GM12801 (cell line): ENCODE data around the gene ZNF532.

Experiments used
- CTCF ChIP-seq: IDR thresholded peaks from one replicate; pipeline ENCODE4 v1.5.1; 2011; ENCODE audit warnings: control low read depth; ENCODE audit not compliant: insufficient read length; ENCODE audit errors: extremely low read depth

Gene ZNF532

GRCh38 chr18:58955001-58955400, 90.3 kb downstream of the ZNF532 start:
- no peak for TF ChIP-seq CTCF

GRCh38 chr18:58955738-58956137, 91.1 kb downstream of the ZNF532 start:
- no peak for TF ChIP-seq CTCF

- TF ChIP-seq CTCF: no peak
Measured at GRCh38 chr18:58958628-58959027, 94.0 kb downstream of the ZNF532 start.

- no peak for TF ChIP-seq CTCF
Measured at GRCh38 chr18:58960508-58960907, 95.8 kb downstream of the ZNF532 start.

GRCh38 chr18:58960946-58961722, 96.5 kb downstream of the ZNF532 start:
- no peak for TF ChIP-seq CTCF

GRCh38 chr18:58962336-58962735, 97.7 kb downstream of the ZNF532 start:
- no peak for TF ChIP-seq CTCF

- TF ChIP-seq CTCF: no peak
Measured at GRCh38 chr18:58965291-58966004, 100.8 kb downstream of the ZNF532 start.
